GM23338 (cell line): ENCODE measurements around the gene A1BG. TPM values are rescaled to one million over a fixed set of nuclear protein-coding genes. Genes with fewer than 3 reads are reported as not detected.

Source experiments
- ATAC-seq: fragments of 200-7000 bp; cut with Tn5 transposase; 3 replicates; pipeline ENCODE4 v1.9.1; 2020
- DNase-seq: peaks from one replicate; pipeline ENCODE4 v3.0.0-alpha.2; 2015; ENCODE audit warnings: low spot score
- H2AFZ ChIP-seq: fragments of 200-600 bp; sonication (generic); 2 replicates; pipeline ENCODE4 v1.8.0; 2016; ENCODE audit warnings: antibody characterized with exemption, mild to moderate bottlenecking, moderate library complexity
- H3F3A ChIP-seq: fragments of 200-600 bp; sonication (generic); replicated peaks from 2 replicates; pipeline ENCODE4 v1.8.0; 2017; ENCODE audit warnings: antibody characterized with exemption, mixed run types, low read depth
- H3K27ac ChIP-seq: fragments of 200-600 bp; sonication (generic); 2 replicates; pipeline ENCODE4 v1.6.1; 2016; ENCODE audit warnings: low read depth
- H3K27me3 ChIP-seq: fragments of 200-600 bp; sonication (generic); 2 replicates; pipeline ENCODE4 v1.8.0; 2016; ENCODE audit warnings: mild to moderate bottlenecking, mixed run types, moderate library complexity; ENCODE audit not compliant: insufficient read depth
- H3K36me3 ChIP-seq: fragments of 200-600 bp; sonication (generic); 2 replicates; pipeline ENCODE4 v1.8.0; 2016; ENCODE audit warnings: mild to moderate bottlenecking; ENCODE audit not compliant: insufficient read depth
- H3K4me1 ChIP-seq: fragments of 200-600 bp; sonication (generic); 2 replicates; pipeline ENCODE4 v1.8.0; 2016; ENCODE audit warnings: mild to moderate bottlenecking, moderate library complexity; ENCODE audit not compliant: insufficient read depth
- H3K4me2 ChIP-seq: fragments of 200-600 bp; sonication (generic); 2 replicates; pipeline ENCODE4 v1.7.1; 2017; ENCODE audit warnings: mixed run types
- H3K4me3 ChIP-seq: fragments of 200-600 bp; sonication (generic); 2 replicates; pipeline ENCODE4 v1.6.1; 2016; ENCODE audit warnings: mixed run types
- H3K79me2 ChIP-seq: fragments of 200-600 bp; sonication (generic); replicated peaks from 2 replicates; pipeline ENCODE4 v1.8.0; 2017; ENCODE audit warnings: mild to moderate bottlenecking; ENCODE audit not compliant: insufficient read depth
- H3K9me2 ChIP-seq: fragments of 200-600 bp; sonication (generic); 2 replicates; pipeline ENCODE4 v1.8.0; 2017; ENCODE audit not compliant: insufficient read depth
- H4K20me1 ChIP-seq: fragments of 200-600 bp; sonication (generic); replicated peaks from 2 replicates; pipeline ENCODE4 v1.8.0; 2017; ENCODE audit warnings: mild to moderate bottlenecking; ENCODE audit not compliant: insufficient read depth
- H3K27ac Mint-ChIP-seq: 2 replicates; pipeline ENCODE4 v1.8.0; 2020; ENCODE audit warnings: inconsistent platforms, mild to moderate bottlenecking, moderate library complexity, mixed read lengths
- H3K27me3 Mint-ChIP-seq: 3 replicates; pipeline ENCODE4 v1.8.0; 2022; ENCODE audit warnings: low read depth, mild to moderate bottlenecking, moderate library complexity, mixed read lengths, inconsistent platforms; ENCODE audit not compliant: insufficient read depth, poor library complexity
- H3K36me3 Mint-ChIP-seq: 3 replicates; pipeline ENCODE4 v1.8.0; 2021; ENCODE audit warnings: low read depth, mild to moderate bottlenecking, inconsistent platforms, moderate library complexity, mixed read lengths
- H3K4me1 Mint-ChIP-seq: 3 replicates; pipeline ENCODE4 v1.8.0; 2020; ENCODE audit warnings: mild to moderate bottlenecking, inconsistent platforms, mixed read lengths
- H3K4me3 Mint-ChIP-seq: 3 replicates; pipeline ENCODE4 v1.8.0; 2021; ENCODE audit warnings: moderate library complexity, mild to moderate bottlenecking, inconsistent platforms, mixed read lengths
- H3K9me3 Mint-ChIP-seq: 3 replicates; pipeline ENCODE4 v1.8.0; 2020; ENCODE audit warnings: moderate library complexity, mild to moderate bottlenecking, inconsistent platforms, mixed read lengths
- CTCF ChIP-seq, 2 experiments: fragments of 200-600 bp in 1 of 2; sonication (generic) in 1 of 2; conservative IDR thresholded peaks; 2 replicates each; pipeline versions ENCODE4 v1.5.1 to v1.6.1; 2016 to 2017; ENCODE audit warnings: antibody characterized with exemption in 2 of 2, low read depth in 2 of 2, mild to moderate bottlenecking in 2 of 2, moderate library complexity in 1 of 2
- ETS1 ChIP-seq: IDR thresholded peaks from 2 replicates; pipeline ENCODE4 v1.6.1; 2016; ENCODE audit warnings: antibody characterized with exemption
- EZH2 ChIP-seq: fragments of 200-600 bp; sonication (generic); IDR thresholded peaks from one replicate; pipeline ENCODE4 v1.8.0; 2017; ENCODE audit warnings: antibody characterized with exemption, mild to moderate bottlenecking, low read depth; ENCODE audit not compliant: unreplicated experiment
- EZH2phosphoT487 ChIP-seq: fragments of 200-600 bp; sonication (generic); IDR thresholded peaks from one replicate; pipeline ENCODE4 v1.8.1; 2018; ENCODE audit warnings: antibody characterized with exemption; ENCODE audit not compliant: unreplicated experiment
- NANOG ChIP-seq: IDR thresholded peaks from 2 replicates; pipeline ENCODE4 v1.6.1; 2016; ENCODE audit warnings: antibody characterized with exemption, borderline replicate concordance
- POLR2AphosphoS5 ChIP-seq: IDR thresholded peaks from 2 replicates; pipeline ENCODE4 v1.6.1; 2016; ENCODE audit warnings: antibody characterized with exemption, low read depth
- REST ChIP-seq: IDR thresholded peaks from one replicate; pipeline ENCODE4 v1.6.1; 2018; ENCODE audit warnings: antibody characterized with exemption; ENCODE audit not compliant: unreplicated experiment
- STAT1 ChIP-seq: IDR thresholded peaks from one replicate; pipeline ENCODE4 v1.6.1; 2016; ENCODE audit warnings: antibody characterized with exemption; ENCODE audit not compliant: unreplicated experiment
- ZNF114 ChIP-seq: fragments of 250-450 bp; sonication (Bioruptor Pico); IDR thresholded peaks from 2 replicates; pipeline ENCODE4 v1.5.0; 2020; ENCODE audit warnings: mild to moderate bottlenecking, moderate library complexity
- ZNF331 ChIP-seq: fragments of 250-450 bp; sonication (Bioruptor Pico); IDR thresholded peaks from 2 replicates; pipeline ENCODE4 v1.5.0; 2020; ENCODE audit warnings: low read depth, mild to moderate bottlenecking, moderate library complexity
- polyA plus RNA-seq: library from polyadenylated mRNA; unstranded; fragments of >200 nt; fragmentation: Nextera tagmentation; extraction: Ambion mirVana; gene quantifications from 2 replicates; pipeline ENCODE4 v1.2.1, GENCODE V29; 2016
- total RNA-seq: library from RNA; depleted of rRNA; stranded (reverse); fragments of >200 nt; shearing (Covaris generic); gene quantifications from 2 replicates; pipeline ENCODE4 v1.2.3, GENCODE V29; 2014

The A1BG gene
- total and polyA plus RNA-seq, 2 experiments from 2014 or later, result 17.7 to 43.5 TPM

GRCh38 chr19:58350871-58351557, 2.3 kb downstream of the A1BG start:
- H3K36me3 ChIP-seq, result no peaks in the 10 kb centered on the region
- H2AFZ ChIP-seq, result no peak overlapping the region
- no peak for TF ChIP-seq ETS1
- no peak for TF ChIP-seq ZNF331 (CRISPR knock-in tag)
- no peak for TF ChIP-seq REST
- peaks cover 50% of the 10 kb centered on the region for H3K27me3 ChIP-seq
- H3K4me3 ChIP-seq, result no peak overlapping the region
- H3K36me3 Mint-ChIP-seq, result no peaks in the 10 kb centered on the region; the same call in 2 of the 3 replicates
- H3K27ac ChIP-seq, result no peak overlapping the region
- H3K27me3 Mint-ChIP-seq, result peaks cover 16% of the 10 kb centered on the region
- H3K27ac Mint-ChIP-seq, result no peak overlapping the region
- H3K4me1 ChIP-seq, result no peaks in the 10 kb centered on the region; the same call in 1 of the 2 replicates
- no peak overlapping the region for H3K4me2 ChIP-seq
- peaks cover 3% of the 10 kb centered on the region; the same call in 2 of the 3 replicates for H3K4me1 Mint-ChIP-seq
- H3K9me3 Mint-ChIP-seq, result no peaks in the 10 kb centered on the region
- H3K4me3 Mint-ChIP-seq, result no peak overlapping the region
- no peaks in the 10 kb centered on the region for H3K79me2 ChIP-seq
- DNase-seq (no peak), ATAC-seq (no peak)
- no peaks in the 10 kb centered on the region; the same call in 1 of the 2 replicates for H4K20me1 ChIP-seq
- peaks cover 10% of the 10 kb centered on the region for H3F3A ChIP-seq
- no peaks in the 10 kb centered on the region for H3K9me2 ChIP-seq

GRCh38 chr19:58350001-58350861, 3.1 kb downstream of the A1BG start:
- Histone ChIP-seq H4K20me1 (no peaks in the 10 kb centered on the region; the same call in 1 of the 2 replicates), H3K4me3 (no peak overlapping the region), H3K4me1 (no peaks in the 10 kb centered on the region), H3K36me3 (no peaks in the 10 kb centered on the region), H3K4me2 (no peak overlapping the region; the same call in 1 of the 2 replicates), H3K27ac (no peak overlapping the region), H3K9me2 (no peaks in the 10 kb centered on the region), H2AFZ (no peak overlapping the region), H3K79me2 (no peaks in the 10 kb centered on the region), H3K27me3 (peaks cover 46% of the 10 kb centered on the region), H3F3A (peaks cover 4% of the 10 kb centered on the region)
- H3K27me3 Mint-ChIP-seq, result peaks cover 22% of the 10 kb centered on the region
- ATAC-seq, result peak; percentile 53
- H3K27ac Mint-ChIP-seq, result no peak overlapping the region
- peak; percentile 53 for DNase-seq
- no peaks in the 10 kb centered on the region; the same call in 2 of the 3 replicates for H3K36me3 Mint-ChIP-seq
- no peak overlapping the region for H3K4me3 Mint-ChIP-seq
- H3K4me1 Mint-ChIP-seq, result peaks cover 3% of the 10 kb centered on the region; the same call in 2 of the 3 replicates
- H3K9me3 Mint-ChIP-seq, result no peaks in the 10 kb centered on the region
- no peak for TF ChIP-seq STAT1
- no peak for TF ChIP-seq ZNF331 (CRISPR knock-in tag)
- no peak for TF ChIP-seq NANOG
- no peak for TF ChIP-seq CTCF (conservative IDR thresholded peaks at IDR 0.05; ENCODE audit: low read depth in 2 of 2)
- TF ChIP-seq EZH2, result no peak
- TF ChIP-seq REST, result no peak
- no peak for TF ChIP-seq ZNF114 (CRISPR knock-in tag)
- TF ChIP-seq POLR2AphosphoS5, result no peak
- no peak for TF ChIP-seq EZH2phosphoT487
